Measurements from ENCODE around the gene SELENON. TPM values are rescaled to one million over a fixed set of nuclear protein-coding genes. Genes with fewer than 3 reads are reported as not detected.

Gene SELENON
- total RNA-seq, 1 donor from 2014 or later: 5.2 TPM

DNA sequence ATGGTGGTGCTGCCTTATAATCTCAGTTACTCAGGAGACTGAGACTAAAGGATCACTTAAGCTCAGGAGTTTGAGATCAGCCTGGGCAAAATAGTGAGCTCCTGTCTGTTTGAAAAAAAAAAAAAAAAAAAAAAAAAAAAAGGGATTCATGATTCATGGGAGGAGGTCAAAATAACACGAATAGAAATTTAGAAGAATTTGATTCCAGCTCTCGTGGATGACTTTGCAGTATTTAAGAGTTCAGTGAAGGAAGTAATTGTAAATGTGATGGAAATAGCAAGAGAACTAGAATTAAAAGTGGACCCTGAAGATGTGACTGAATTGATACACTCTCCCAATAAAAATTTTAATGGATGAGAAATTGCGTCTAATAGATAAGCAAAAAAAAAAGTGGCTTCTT is 43.5 kb downstream of the SELENON start:
- no peak overlapping the region for H3K27ac Mint-ChIP-seq
- peaks cover 5% of the 10 kb centered on the region for H3K36me3 Mint-ChIP-seq (ENCODE audit: low read depth)
- no peaks in the 10 kb centered on the region for H3K27me3 Mint-ChIP-seq (ENCODE audit: insufficient read depth)
- H3K4me3 Mint-ChIP-seq: no peak overlapping the region
- no peak for DNase-seq (ENCODE audit: low spot score)
- H3K4me1 Mint-ChIP-seq (ENCODE audit: low read depth): no peaks in the 10 kb centered on the region
- intact Hi-C loops (cut with micrococcal nuclease): no loop called here
- no peaks in the 10 kb centered on the region for H3K9me3 Mint-ChIP-seq

DNA sequence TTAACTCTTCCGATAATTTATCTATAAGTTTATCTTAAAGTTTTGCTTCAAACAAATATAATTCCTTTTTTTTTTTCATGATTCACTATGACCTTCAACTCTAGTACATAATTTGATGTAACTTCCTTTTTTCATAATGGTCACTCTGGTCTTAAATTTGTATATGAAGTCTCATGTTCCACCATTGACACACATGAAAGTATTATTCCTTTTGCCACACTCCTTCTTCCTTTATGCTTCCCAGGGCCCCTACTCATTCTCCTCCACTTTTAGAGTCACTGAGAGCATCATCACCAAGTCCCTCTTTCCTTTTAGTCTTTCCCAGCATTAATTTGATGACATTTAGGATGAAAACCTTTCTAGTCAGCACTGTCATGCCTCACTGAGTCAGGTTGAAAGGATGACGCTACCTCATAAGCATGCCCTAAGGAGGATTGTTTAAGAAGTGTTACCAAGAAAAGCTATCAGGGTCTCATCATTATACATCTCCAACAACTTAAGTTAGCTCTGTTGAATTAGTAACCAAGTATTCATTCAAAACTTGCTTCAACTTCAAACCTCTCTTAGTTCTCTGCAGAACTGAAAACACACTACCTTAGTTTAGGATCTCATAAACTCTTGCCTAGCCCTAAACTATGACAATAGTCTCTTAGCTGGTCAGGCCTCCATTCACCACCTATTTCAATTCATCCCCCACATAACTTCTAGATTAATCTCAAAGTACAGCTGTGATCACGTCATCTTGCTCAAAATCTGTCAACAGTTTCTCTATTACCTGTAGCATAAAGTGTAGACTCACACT is 44.7 kb downstream of the SELENON start:
- Mint-ChIP-seq H3K4me3 (no peak overlapping the region), H3K27ac (no peak overlapping the region), H3K27me3 (ENCODE audit: insufficient read depth) (no peaks in the 10 kb centered on the region), H3K9me3 (no peaks in the 10 kb centered on the region), H3K36me3 (ENCODE audit: low read depth) (peaks cover 5% of the 10 kb centered on the region), H3K4me1 (ENCODE audit: low read depth) (no peaks in the 10 kb centered on the region)
- DNase-seq (ENCODE audit: low spot score): no peak
- intact Hi-C loops (cut with micrococcal nuclease): no loop called here

DNA sequence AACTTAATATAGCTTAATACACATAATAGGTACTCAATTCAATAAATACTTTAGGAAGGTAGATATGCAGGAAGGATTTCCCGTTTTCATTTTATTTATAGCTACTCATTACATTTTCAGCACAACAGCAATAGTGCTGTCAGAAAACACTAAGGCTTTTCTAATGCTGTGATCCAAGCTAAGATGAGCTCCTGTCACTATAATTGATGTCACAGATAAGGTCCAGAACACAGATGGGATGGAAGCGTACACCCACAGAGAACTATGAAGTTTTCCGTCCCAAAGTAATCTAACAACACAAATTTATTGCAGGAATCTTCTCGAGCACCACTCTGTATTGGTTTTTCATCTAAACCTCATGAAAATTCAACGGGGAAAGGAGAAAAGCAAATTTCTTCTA is 45.7 kb downstream of the SELENON start:
- intact Hi-C loops (cut with micrococcal nuclease): no loop called here
- no peak overlapping the region for H3K4me3 Mint-ChIP-seq
- no peaks in the 10 kb centered on the region for H3K9me3 Mint-ChIP-seq
- no peak for DNase-seq (ENCODE audit: low spot score)
- no peak overlapping the region for H3K27ac Mint-ChIP-seq
- no peaks in the 10 kb centered on the region for H3K4me1 Mint-ChIP-seq (ENCODE audit: low read depth)
- peaks cover under 1% of the 10 kb centered on the region for H3K36me3 Mint-ChIP-seq (ENCODE audit: low read depth)
- H3K27me3 Mint-ChIP-seq (ENCODE audit: insufficient read depth): no peaks in the 10 kb centered on the region

DNA sequence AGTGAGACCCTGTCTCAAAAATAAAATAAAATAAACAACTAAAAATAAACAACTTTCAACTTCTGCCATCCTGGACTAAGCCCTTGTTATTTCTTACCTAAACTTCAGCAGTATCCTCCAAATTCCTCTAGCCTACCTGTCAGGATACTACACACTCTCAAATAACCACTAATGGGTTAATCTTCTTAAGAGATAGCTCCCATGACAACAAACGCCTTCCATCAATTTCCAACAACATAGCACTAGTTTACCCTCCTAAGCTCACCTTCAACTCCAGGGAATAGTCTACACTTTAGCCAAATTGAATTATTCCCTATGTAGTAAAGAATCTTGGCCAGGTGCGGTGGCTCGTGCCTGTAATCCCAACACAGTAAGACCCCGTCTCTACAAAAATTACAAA is 47.9 kb downstream of the SELENON start:
- intact Hi-C loops (cut with micrococcal nuclease): no loop called here
- no peak for DNase-seq (ENCODE audit: low spot score)
- H3K27me3 Mint-ChIP-seq (ENCODE audit: insufficient read depth): no peaks in the 10 kb centered on the region
- no peaks in the 10 kb centered on the region for H3K4me1 Mint-ChIP-seq (ENCODE audit: low read depth)
- no peaks in the 10 kb centered on the region for H3K36me3 Mint-ChIP-seq (ENCODE audit: low read depth)
- no peak overlapping the region for H3K4me3 Mint-ChIP-seq
- H3K27ac Mint-ChIP-seq: no peak overlapping the region
- H3K9me3 Mint-ChIP-seq: no peaks in the 10 kb centered on the region

DNA sequence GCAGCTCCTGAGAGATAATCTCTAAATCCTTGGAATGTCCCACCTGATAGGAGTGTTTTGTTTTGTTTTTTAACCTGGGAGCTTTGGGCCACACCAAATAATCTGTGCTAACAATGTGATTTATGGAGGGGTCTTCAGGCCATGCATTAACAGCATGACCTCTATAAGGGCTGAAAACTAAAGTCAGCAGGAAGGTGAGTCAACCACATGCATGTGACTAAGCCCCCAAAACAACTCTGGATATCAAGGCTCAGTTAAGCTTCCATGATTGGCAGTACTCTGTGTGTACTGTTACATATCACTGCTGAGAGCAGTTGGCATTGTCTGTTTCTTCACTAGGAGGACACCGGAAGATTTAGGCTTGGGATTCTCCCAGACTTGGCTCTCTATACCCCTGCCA is 48.5 kb downstream of the SELENON start:
- H3K4me3 Mint-ChIP-seq: no peak overlapping the region
- no peaks in the 10 kb centered on the region for H3K27me3 Mint-ChIP-seq (ENCODE audit: insufficient read depth)
- DNase-seq (ENCODE audit: low spot score): no peak
- no peaks in the 10 kb centered on the region for H3K4me1 Mint-ChIP-seq (ENCODE audit: low read depth)
- H3K27ac Mint-ChIP-seq: no peak overlapping the region
- H3K36me3 Mint-ChIP-seq (ENCODE audit: low read depth): no peaks in the 10 kb centered on the region
- H3K9me3 Mint-ChIP-seq: no peaks in the 10 kb centered on the region
- intact Hi-C loops (cut with micrococcal nuclease): no loop called here

DNA sequence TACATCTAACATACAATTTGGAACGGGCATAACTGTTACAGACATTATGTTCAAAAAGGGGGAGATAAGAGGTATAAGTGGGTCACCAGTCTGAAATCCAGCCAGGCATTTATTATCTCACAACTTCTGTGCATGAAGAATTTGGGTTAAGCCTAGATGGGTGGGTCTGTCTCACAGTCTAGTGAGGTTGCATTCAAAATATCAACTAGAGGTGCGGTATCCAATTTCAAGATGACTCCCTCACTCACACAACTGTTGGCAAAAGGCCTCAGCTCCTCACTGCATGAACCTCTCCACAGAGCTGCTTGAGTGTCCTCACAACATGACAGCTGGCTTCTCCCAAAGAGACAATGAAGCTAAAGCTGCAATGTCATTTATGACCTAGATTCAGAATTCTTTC is 54.6 kb downstream of the SELENON start:
- H3K4me3 Mint-ChIP-seq: no peak overlapping the region
- H3K36me3 Mint-ChIP-seq (ENCODE audit: low read depth): no peaks in the 10 kb centered on the region
- peaks cover 21% of the 10 kb centered on the region for H3K4me1 Mint-ChIP-seq (ENCODE audit: low read depth)
- intact Hi-C loops (cut with micrococcal nuclease): no loop called here
- H3K27me3 Mint-ChIP-seq (ENCODE audit: insufficient read depth): no peaks in the 10 kb centered on the region
- DNase-seq (ENCODE audit: low spot score): no peak
- no peak overlapping the region for H3K27ac Mint-ChIP-seq
- no peaks in the 10 kb centered on the region for H3K9me3 Mint-ChIP-seq

DNA sequence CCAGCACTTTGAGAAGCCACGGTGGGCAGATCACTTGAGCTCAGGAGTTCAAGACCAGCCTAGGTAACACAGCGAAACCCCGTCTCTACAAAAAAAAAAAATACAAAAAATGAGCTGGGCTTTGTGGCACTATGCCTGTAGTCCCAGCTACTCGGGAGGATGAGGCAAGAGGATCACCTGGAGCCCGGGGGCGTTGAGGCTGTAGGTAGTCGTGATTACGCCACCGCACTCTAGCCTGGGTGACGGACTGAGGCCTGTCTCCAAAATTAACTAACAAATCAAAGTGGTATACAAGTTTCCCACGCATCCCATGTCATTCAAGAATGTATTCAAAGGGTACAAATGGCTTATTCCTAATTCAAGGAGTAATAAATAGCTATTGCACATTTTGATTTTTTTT is 56.9 kb downstream of the SELENON start:
- H3K4me3 Mint-ChIP-seq: no peak overlapping the region
- intact Hi-C loops (cut with micrococcal nuclease): no loop called here
- no peaks in the 10 kb centered on the region for H3K27me3 Mint-ChIP-seq (ENCODE audit: insufficient read depth)
- no peaks in the 10 kb centered on the region for H3K9me3 Mint-ChIP-seq
- peaks cover 35% of the 10 kb centered on the region for H3K4me1 Mint-ChIP-seq (ENCODE audit: low read depth)
- H3K27ac Mint-ChIP-seq: no peak overlapping the region
- no peak for DNase-seq (ENCODE audit: low spot score)
- H3K36me3 Mint-ChIP-seq (ENCODE audit: low read depth): peaks cover 2% of the 10 kb centered on the region

DNA sequence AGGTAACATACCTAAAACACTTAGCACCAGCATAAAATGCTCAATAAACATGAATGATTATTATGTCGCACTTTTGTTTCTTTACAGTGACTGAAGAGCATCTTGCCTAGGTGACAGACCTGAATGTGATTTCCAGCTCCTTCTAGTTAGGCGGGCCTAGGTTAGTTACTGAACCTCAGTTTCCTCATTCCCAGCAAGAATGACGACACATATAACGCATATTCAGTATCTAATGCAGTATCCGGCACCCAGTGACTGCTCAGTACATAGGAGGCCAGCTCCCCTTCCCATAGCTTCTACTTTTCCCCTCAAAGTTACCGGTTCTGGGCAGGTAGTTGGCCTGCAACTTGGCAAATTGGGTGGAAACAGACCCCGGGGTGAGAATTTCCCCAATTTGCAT is 58.5 kb downstream of the SELENON start:
- H3K27ac Mint-ChIP-seq: peak overlapping the region; percentile 89
- H3K4me3 Mint-ChIP-seq: peak overlapping the region; percentile 89
- intact Hi-C loops (cut with micrococcal nuclease): no loop called here

DNA sequence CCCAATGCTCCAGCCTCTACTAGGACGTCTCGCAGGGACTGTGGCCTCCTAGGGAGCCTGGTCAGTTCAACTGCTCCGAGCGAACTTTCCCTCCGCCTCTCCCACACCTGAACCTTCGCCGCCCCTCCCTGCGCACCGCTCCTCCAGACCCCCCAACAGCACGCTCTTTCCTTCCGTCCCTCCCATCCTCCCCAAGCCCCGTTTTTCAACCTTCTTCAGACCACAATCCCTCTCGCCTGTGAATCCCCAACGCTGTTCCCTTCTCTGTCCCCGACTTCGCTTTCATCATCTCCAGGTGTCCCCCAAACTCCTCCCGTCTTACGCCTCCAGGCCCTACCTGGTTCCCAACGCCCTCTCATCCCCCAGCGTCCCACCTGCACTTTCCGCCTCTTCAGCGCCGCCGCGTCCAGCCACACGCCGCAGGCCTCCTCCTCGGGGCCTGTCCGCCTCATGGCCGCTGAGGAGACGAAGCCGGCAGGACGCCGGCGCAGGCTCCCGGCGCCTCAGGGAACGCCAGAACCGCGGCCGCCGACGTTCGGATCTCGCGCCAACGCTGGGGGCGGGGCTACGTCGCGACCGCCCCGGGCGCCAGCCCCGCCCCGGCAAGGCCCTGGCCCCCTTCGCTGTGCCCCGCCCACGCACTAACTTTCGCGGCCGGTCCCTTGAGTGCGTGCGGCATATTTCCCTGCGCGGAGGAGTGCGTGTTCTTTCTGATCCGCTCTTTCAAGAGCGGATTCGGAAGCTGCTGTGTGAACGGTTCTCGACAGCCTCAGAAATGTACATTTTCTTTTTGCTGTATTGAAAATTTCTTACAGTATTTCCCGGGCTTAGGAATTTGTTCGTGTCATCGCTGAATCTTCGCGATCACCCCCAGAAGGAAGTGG is 59.2 kb downstream of the SELENON start, which contains the start of gene AUNIP:
Gene AUNIP (minus strand): TSS at position 552 of the 884 bp plus-strand sequence. CDS start 100 bp downstream, at position 452.
- no peaks in the 10 kb centered on the region for H3K9me3 Mint-ChIP-seq
- peak; percentile 88 for DNase-seq (ENCODE audit: low spot score)
- peaks cover 2% of the 10 kb centered on the region for H3K36me3 Mint-ChIP-seq (ENCODE audit: low read depth)
- H3K27me3 Mint-ChIP-seq (ENCODE audit: insufficient read depth): no peaks in the 10 kb centered on the region
- peak within 1 kb of the TSS; percentile 89 for H3K4me3 Mint-ChIP-seq
- H3K27ac Mint-ChIP-seq: peak within 1 kb of the TSS; percentile 89
- H3K4me1 Mint-ChIP-seq (ENCODE audit: low read depth): peaks cover 35% of the 10 kb centered on the region
- intact Hi-C loops (cut with micrococcal nuclease): loop anchor here (1.0 kb wide), 5 partner anchors 16 to 176 kb away; partner anchors contain the start of genes PAFAH2, PAQR7 and STMN1

More for the DNA sequence above, 58.5 kb downstream of the SELENON start:
- no peak for DNase-seq (ENCODE audit: low spot score)
- Mint-ChIP-seq H3K9me3 (no peaks in the 10 kb centered on the region), H3K4me1 (ENCODE audit: low read depth) (peaks cover 35% of the 10 kb centered on the region), H3K36me3 (ENCODE audit: low read depth) (peaks cover 2% of the 10 kb centered on the region), H3K27me3 (ENCODE audit: insufficient read depth) (no peaks in the 10 kb centered on the region)

DNA sequence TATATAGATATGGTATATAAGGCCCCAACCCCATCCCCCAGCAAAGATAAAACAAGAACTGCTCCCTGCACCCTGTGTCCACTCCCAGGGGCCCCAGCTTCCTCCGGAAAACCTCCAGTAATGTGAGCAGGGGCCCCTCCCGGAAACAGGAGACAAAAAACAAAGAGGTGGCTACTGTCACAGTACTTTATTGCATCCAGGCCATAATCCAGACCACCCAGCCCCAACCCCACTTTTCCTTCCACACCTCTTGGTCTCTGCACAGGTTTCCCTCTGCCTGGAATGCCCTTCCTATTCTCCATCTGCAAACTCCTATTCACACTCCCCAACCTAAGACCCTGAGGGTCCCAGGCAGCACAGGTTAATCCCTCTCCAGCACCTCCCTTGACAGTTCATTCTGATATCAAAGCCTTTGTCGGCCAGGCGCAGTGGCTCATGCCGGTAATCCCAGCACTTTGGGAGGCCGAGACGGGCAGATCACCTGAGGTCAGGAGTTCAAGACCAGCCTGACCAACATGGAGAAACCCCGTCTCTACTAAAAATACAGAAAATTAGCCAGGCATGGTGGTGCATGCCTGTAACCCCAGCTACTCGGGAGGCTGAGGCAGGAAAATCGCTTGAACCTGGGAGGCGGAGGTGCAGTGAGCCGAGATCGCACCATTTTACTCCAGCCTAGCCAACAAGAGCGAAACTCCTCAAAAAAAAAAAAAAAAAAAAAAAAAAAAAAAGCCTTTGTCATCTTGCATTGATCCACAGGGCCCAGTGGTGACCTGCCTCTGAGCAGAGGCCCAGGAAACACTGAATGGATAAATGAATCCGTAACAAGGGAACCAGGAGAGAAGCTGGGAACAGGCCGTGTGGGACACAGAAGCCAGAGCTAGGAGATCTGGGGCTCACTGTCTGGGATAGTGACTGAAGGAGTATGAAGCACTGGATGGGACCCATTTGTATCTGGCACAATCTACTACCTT is 61.6 kb downstream of the SELENON start:
- no peak for DNase-seq (ENCODE audit: low spot score)
- no peaks in the 10 kb centered on the region for H3K27me3 Mint-ChIP-seq (ENCODE audit: insufficient read depth)

DNA sequence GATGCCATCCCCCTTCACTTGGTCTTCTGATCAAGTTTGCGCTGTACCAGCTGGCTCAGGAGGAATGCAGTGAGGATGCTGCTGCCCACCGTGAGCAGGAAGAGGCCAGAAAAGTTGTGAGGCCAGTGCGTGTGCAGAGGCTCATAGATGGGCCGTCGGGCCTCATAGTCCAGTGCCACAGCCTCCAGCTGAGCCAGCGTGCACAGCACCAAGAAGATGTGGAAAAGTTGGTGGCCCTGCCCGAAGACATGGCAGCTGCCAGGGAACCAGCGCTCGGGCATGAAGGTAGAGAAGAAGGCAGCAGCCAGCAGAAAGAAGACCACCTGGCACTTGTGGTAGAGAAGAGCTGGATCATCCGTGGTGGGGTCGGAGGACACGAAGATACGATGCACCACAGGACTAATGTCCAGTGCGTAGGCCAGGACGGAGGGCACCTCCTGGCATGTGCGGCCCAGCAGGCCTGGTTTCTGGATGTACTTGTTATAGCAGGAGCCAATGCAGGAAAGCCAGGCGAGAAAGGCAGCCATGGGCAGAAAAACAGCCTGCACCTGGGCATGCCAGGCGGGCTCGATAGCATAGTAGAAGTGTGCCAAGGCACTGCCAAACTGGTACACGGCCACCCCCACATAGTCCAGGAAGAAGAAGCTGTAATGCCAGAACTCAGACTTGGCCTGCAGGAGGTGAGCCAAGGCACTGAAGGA is 62.9 kb downstream of the SELENON start:
- Mint-ChIP-seq H3K4me3 (no peak overlapping the region), H3K36me3 (ENCODE audit: low read depth) (peaks cover 2% of the 10 kb centered on the region)
- DNase-seq (ENCODE audit: low spot score): no peak

More for the DNA sequence above, 61.6 kb downstream of the SELENON start:
- H3K4me1 Mint-ChIP-seq (ENCODE audit: low read depth): peaks cover 27% of the 10 kb centered on the region
- peaks cover 2% of the 10 kb centered on the region for H3K36me3 Mint-ChIP-seq (ENCODE audit: low read depth)
- H3K9me3 Mint-ChIP-seq: no peaks in the 10 kb centered on the region
- no peak overlapping the region for H3K27ac Mint-ChIP-seq
- peak overlapping the region; percentile 59 for H3K4me3 Mint-ChIP-seq
- intact Hi-C loops (cut with micrococcal nuclease): no loop called here

More for the DNA sequence above, 62.9 kb downstream of the SELENON start:
- Mint-ChIP-seq H3K27me3 (ENCODE audit: insufficient read depth) (no peaks in the 10 kb centered on the region), H3K4me1 (ENCODE audit: low read depth) (peaks cover 25% of the 10 kb centered on the region), H3K27ac (no peak overlapping the region), H3K9me3 (no peaks in the 10 kb centered on the region)
- intact Hi-C loops (cut with micrococcal nuclease): no loop called here
